Heart left ventricle (tissue), 13 donors: Measurements from ENCODE around the gene MICAL3.

Source experiments
- POLR2A ChIP-seq, 2 donors: fragments of 450-650 bp; IDR thresholded peaks; one replicate each; pipeline ENCODE4 v1.6.1; 2017; ENCODE audit warnings: antibody characterized with exemption in 2 of 2, mild to moderate bottlenecking in 2 of 2, moderate library complexity in 2 of 2
- TF ChIP-seq, protein P1 (sequence below), 12 donors: fragments of 200-600 bp; sonication (generic) in 4 of 12; IDR thresholded peaks; one replicate each; pipeline versions ENCODE4 v1.5.0 to v1.8.0; 2018 to 2022; ENCODE audit warnings: antibody characterized with exemption in 12 of 12, mild to moderate bottlenecking in 5 of 12
- donor health status: ischemic (EF 13 %, LVEDD 7.1; RV severe dilation, severe dysfunction).
- donor health status: DM: no; HTN: yes; CAD: no.
- donor health status: DM: no; HTN: no; CAD: no.
- donor health status: ischemic (EF 25% LVEDD 6.9; RV normal size, moderate dysfunction).
- donor health status: ischemic (EF 25% LVEDD 5.7; RV mildly dilated, moderate dysfunction).
- donor health status: ischemic (EF 35%, LVEDD 5.7; RV mildly dilated, moderate dysfunction).
- donor health status: nonischemic (EF 11% LVEDD 7.7; RV severe dilation, severe dysfunction).
- donor health status: DM: yes; HTN: yes; CAD: no.
- donor health status: PGD.
- donor health status: ischemic (EF 29% LVEDD 5.4; RV normal size, mild dysfunction).
- donor health status: nonischemic (EF 23%, LVEDD 6.1; RV moderate dilation, normal function).

DNA sequence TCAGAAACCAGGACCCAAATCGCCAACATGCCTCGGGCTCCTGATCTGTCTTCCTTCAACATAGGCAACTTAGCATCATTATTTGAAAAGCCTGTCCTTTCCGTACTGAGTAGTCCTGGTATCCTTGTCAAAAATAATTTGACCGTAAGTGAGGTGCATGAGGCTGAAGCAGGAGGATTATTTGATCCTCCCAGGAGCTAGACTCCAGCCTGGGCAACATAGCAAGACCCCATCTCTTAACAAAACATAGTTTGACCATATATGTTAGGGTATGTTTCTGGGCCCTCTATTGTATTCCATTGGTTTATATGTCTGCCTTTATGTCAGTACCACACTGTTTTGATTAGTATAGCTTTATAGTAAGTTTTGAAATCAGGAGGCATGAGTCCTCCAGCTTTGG is 112.5 kb downstream of the MICAL3 start:
- TF ChIP-seq, protein P1, sequence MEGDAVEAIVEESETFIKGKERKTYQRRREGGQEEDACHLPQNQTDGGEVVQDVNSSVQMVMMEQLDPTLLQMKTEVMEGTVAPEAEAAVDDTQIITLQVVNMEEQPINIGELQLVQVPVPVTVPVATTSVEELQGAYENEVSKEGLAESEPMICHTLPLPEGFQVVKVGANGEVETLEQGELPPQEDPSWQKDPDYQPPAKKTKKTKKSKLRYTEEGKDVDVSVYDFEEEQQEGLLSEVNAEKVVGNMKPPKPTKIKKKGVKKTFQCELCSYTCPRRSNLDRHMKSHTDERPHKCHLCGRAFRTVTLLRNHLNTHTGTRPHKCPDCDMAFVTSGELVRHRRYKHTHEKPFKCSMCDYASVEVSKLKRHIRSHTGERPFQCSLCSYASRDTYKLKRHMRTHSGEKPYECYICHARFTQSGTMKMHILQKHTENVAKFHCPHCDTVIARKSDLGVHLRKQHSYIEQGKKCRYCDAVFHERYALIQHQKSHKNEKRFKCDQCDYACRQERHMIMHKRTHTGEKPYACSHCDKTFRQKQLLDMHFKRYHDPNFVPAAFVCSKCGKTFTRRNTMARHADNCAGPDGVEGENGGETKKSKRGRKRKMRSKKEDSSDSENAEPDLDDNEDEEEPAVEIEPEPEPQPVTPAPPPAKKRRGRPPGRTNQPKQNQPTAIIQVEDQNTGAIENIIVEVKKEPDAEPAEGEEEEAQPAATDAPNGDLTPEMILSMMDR (IDR thresholded peaks at IDR 0.05): no peak
- no peak for TF ChIP-seq POLR2A (IDR thresholded peaks at IDR 0.05)
